ENCODE measurements around the gene RBM18.

- TF ChIP-seq CTCF (IDR thresholded peaks at IDR 0.05; ENCODE audit: low read depth, low read length) (no peak), EZH2phosphoT487 (IDR thresholded peaks at IDR 0.05; ENCODE audit: low read depth) (no peak)
These were observed 47.7 kb downstream of the RBM18 start for GRCh38 chr9:122216798-122217418.

Data from OCI-LY3 (cell line).